GM12801 (cell line): Measurements from ENCODE around the gene MTRR.

Experiments
- CTCF ChIP-seq: IDR thresholded peaks from one replicate; pipeline ENCODE4 v1.5.1; 2011; ENCODE audit warnings: control low read depth; ENCODE audit not compliant: insufficient read length; ENCODE audit errors: extremely low read depth

The MTRR gene

GRCh38 chr5:7916171-7916804 is 47.3 kb downstream of the MTRR start:
- no peak for TF ChIP-seq CTCF

GRCh38 chr5:7917130-7918123 is 48.5 kb downstream of the MTRR start:
- TF ChIP-seq CTCF = no peak

GRCh38 chr5:7925961-7926695 is 57.2 kb downstream of the MTRR start:
- no peak for TF ChIP-seq CTCF

- no peak for TF ChIP-seq CTCF
Measured at GRCh38 chr5:7926720-7927119, 57.8 kb downstream of the MTRR start.

- no peak for TF ChIP-seq CTCF
Measured at GRCh38 chr5:7927466-7928375, 58.8 kb downstream of the MTRR start.

GRCh38 chr5:7930011-7930410 is 61.1 kb downstream of the MTRR start:
- TF ChIP-seq CTCF = no peak

- TF ChIP-seq CTCF = no peak
Measured at GRCh38 chr5:7941692-7942091, 72.7 kb downstream of the MTRR start.
